ENCODE measurements around the gene APLP1. TPM values are rescaled to one million over a fixed set of nuclear protein-coding genes. Genes with fewer than 3 reads are reported as not detected.
A peak's percentile ranks its signal among the peaks of the same experiment; 100 is the strongest.
"Not testable (repeated sequence)": the region's sequence is repeated elsewhere in the genome, so short reads cannot be mapped to it uniquely, and the experiment has no call there.

APLP1 gene
- total RNA-seq, 5 donors from 2014 or later (not counting 1 experiment from before 2014, with no cell fraction given) = 0.15 to 1.3 (median 0.33) TPM; not detected in 1

GRCh38 chr19:35868823-35869326, 501 bp downstream of the APLP1 start:
- peaks cover 33 to 74% of the 10 kb centered on the region in 2 donors for H3K27me3 Mint-ChIP-seq
- DNase-seq = no peak
- no peak overlapping the region for H3K27ac Mint-ChIP-seq
- peaks cover 2 to 25% of the 10 kb centered on the region in 2 experiments for H3K4me1 ChIP-seq (ENCODE audit: control insufficient read depth in 1 of 2, extremely low read depth in 1 of 2, insufficient read depth in 2 of 2, low read length in 2 of 2)
- WGBS (ENCODE audit: insufficient coverage) = 15% methylated on average over 7 of the region's 15 CpGs
- H3K36me3 ChIP-seq (ENCODE audit: control insufficient read depth in 2 of 2, extremely low read depth in 1 of 2, insufficient read depth in 1 of 2, low read length in 1 of 2) = no peaks in the 10 kb centered on the region
- CTCF ChIA-PET = no interaction called here
- peak overlapping the region; percentile 53 to 76 (median 53) for H3K4me3 Mint-ChIP-seq
- no peaks in the 10 kb centered on the region for H3K36me3 Mint-ChIP-seq
- no peaks in the 10 kb centered on the region for H3K9me3 ChIP-seq
- ATAC-seq (replicated peaks in 1 of 4) = no peak
- H3K27me3 ChIP-seq (replicated peaks in 1 of 2; ENCODE audit: control insufficient read depth in 2 of 2, extremely low read depth in 1 of 2, insufficient read depth in 2 of 2, low read length in 1 of 2) = peaks cover 3 to 81% of the 10 kb centered on the region in 2 experiments
- no peak overlapping the region for H3K4me3 ChIP-seq (ENCODE audit: control insufficient read depth in 1 of 2, extremely low read depth in 1 of 2, low read length in 1 of 2)
- H3K27ac ChIP-seq (ENCODE audit: low read length) = no peak overlapping the region
- H3K4me1 Mint-ChIP-seq = peaks cover 14 to 23% (median 19%) of the 10 kb centered on the region in 3 donors
- no peaks in the 10 kb centered on the region for H3K9me3 Mint-ChIP-seq
- POLR2A ChIA-PET = no interaction called here

- H3K27ac ChIP-seq (ENCODE audit: low read length) = no peak overlapping the region
- no peaks in the 10 kb centered on the region for H3K36me3 ChIP-seq (ENCODE audit: control insufficient read depth in 2 of 2, extremely low read depth in 1 of 2, insufficient read depth in 1 of 2, low read length in 1 of 2)
- POLR2A ChIA-PET = no interaction called here
- H3K4me3 Mint-ChIP-seq = peak overlapping the region; percentile 57 to 76 (median 65)
- H3K9me3 Mint-ChIP-seq = no peaks in the 10 kb centered on the region
- H3K27ac Mint-ChIP-seq = peak overlapping the region in 1 of 2 donors; percentile 5
- no peaks in the 10 kb centered on the region for H3K9me3 ChIP-seq
- peaks cover 33 to 75% of the 10 kb centered on the region in 2 donors for H3K27me3 Mint-ChIP-seq
- peaks cover 2 to 25% of the 10 kb centered on the region in 2 experiments for H3K4me1 ChIP-seq (ENCODE audit: control insufficient read depth in 1 of 2, extremely low read depth in 1 of 2, insufficient read depth in 2 of 2, low read length in 2 of 2)
- H3K36me3 Mint-ChIP-seq = no peaks in the 10 kb centered on the region
- H3K4me1 Mint-ChIP-seq = peaks cover 14 to 23% (median 19%) of the 10 kb centered on the region in 3 donors
- CTCF ChIA-PET = no interaction called here
- peak overlapping the region in 1 of 2 donors; percentile 52 for H3K4me3 ChIP-seq (ENCODE audit: control insufficient read depth in 1 of 2, extremely low read depth in 1 of 2, low read length in 1 of 2)
- peak; percentile 76 to 89 (median 78) for ATAC-seq (replicated peaks in 1 of 4)
- WGBS (ENCODE audit: insufficient coverage) = 3% methylated on average over 45 of the region's 51 CpGs
- peak; percentile 34 to 89 (median 76) for DNase-seq
- peaks cover 3 to 83% of the 10 kb centered on the region in 2 experiments for H3K27me3 ChIP-seq (replicated peaks in 1 of 2; ENCODE audit: control insufficient read depth in 2 of 2, extremely low read depth in 1 of 2, insufficient read depth in 2 of 2, low read length in 1 of 2)
Observed at GRCh38 chr19:35869327-35870123, 1.2 kb downstream of the APLP1 start.

- DNase-seq; ATAC-seq (replicated peaks in 1 of 4); H3K36me3 ChIP-seq (ENCODE audit: control insufficient read depth in 2 of 2, extremely low read depth in 1 of 2, insufficient read depth in 1 of 2, low read length in 1 of 2); POLR2A ChIA-PET; H3K27ac ChIP-seq (ENCODE audit: low read length); H3K36me3 Mint-ChIP-seq; H3K9me3 Mint-ChIP-seq; H3K9me3 ChIP-seq; CTCF ChIA-PET; H3K27ac Mint-ChIP-seq: not testable (repeated sequence)
- WGBS (ENCODE audit: insufficient coverage) = 24% methylated on average over 15 of the region's 26 CpGs
- peak overlapping the region; percentile 57 to 76 (median 65) for H3K4me3 Mint-ChIP-seq
- H3K4me1 Mint-ChIP-seq = peaks cover 14 to 23% (median 19%) of the 10 kb centered on the region in 3 donors
- Histone ChIP-seq H3K4me1 (ENCODE audit: control insufficient read depth in 1 of 2, extremely low read depth in 1 of 2, insufficient read depth in 2 of 2, low read length in 2 of 2) (peaks cover 2 to 25% of the 10 kb centered on the region in 2 experiments), H3K27me3 (replicated peaks in 1 of 2; ENCODE audit: control insufficient read depth in 2 of 2, extremely low read depth in 1 of 2, insufficient read depth in 2 of 2, low read length in 1 of 2) (peaks cover 3 to 85% of the 10 kb centered on the region in 2 experiments), H3K4me3 (ENCODE audit: control insufficient read depth in 1 of 2, extremely low read depth in 1 of 2, low read length in 1 of 2) (peak overlapping the region in 1 of 2 donors; percentile 52)
- H3K27me3 Mint-ChIP-seq = peaks cover 29 to 72% of the 10 kb centered on the region in 2 donors
Observed at GRCh38 chr19:35870124-35870736, 1.9 kb downstream of the APLP1 start.

- H3K27ac Mint-ChIP-seq = no peak overlapping the region
- ATAC-seq (replicated peaks in 1 of 4) = no peak
- 67% methylated on average over 3 of the region's 12 CpGs for WGBS (ENCODE audit: insufficient coverage)
- H3K36me3 Mint-ChIP-seq = no peaks in the 10 kb centered on the region
- POLR2A ChIA-PET = no interaction called here
- peaks cover 3 to 85% of the 10 kb centered on the region in 2 experiments for H3K27me3 ChIP-seq (replicated peaks in 1 of 2; ENCODE audit: control insufficient read depth in 2 of 2, extremely low read depth in 1 of 2, insufficient read depth in 2 of 2, low read length in 1 of 2)
- no peak for DNase-seq
- peaks cover 14 to 23% (median 19%) of the 10 kb centered on the region in 3 donors for H3K4me1 Mint-ChIP-seq
- H3K4me3 Mint-ChIP-seq = no peak overlapping the region
- no peaks in the 10 kb centered on the region for H3K9me3 ChIP-seq
- H3K36me3 ChIP-seq (ENCODE audit: control insufficient read depth in 2 of 2, extremely low read depth in 1 of 2, insufficient read depth in 1 of 2, low read length in 1 of 2) = no peaks in the 10 kb centered on the region
- CTCF ChIA-PET = interaction anchor here in 1 of 2 donors (0.5 kb wide), 1 partner anchor 176 kb away, joined by 3 read pairs; no protein-coding TSS in a partner anchor
- H3K4me3 ChIP-seq (ENCODE audit: control insufficient read depth in 1 of 2, extremely low read depth in 1 of 2, low read length in 1 of 2) = no peak overlapping the region
- peaks cover 2 to 25% of the 10 kb centered on the region in 2 experiments for H3K4me1 ChIP-seq (ENCODE audit: control insufficient read depth in 1 of 2, extremely low read depth in 1 of 2, insufficient read depth in 2 of 2, low read length in 2 of 2)
- peaks cover 25 to 66% of the 10 kb centered on the region in 2 donors for H3K27me3 Mint-ChIP-seq
- H3K27ac ChIP-seq (ENCODE audit: low read length) = no peak overlapping the region
- H3K9me3 Mint-ChIP-seq = no peaks in the 10 kb centered on the region
Observed at GRCh38 chr19:35870798-35871197, 2.4 kb downstream of the APLP1 start.

- Histone ChIP-seq H3K9me3 (no peaks in the 10 kb centered on the region), H3K4me3 (ENCODE audit: control insufficient read depth in 1 of 2, extremely low read depth in 1 of 2, low read length in 1 of 2) (no peak overlapping the region), H3K27ac (ENCODE audit: low read length) (no peak overlapping the region), H3K36me3 (ENCODE audit: control insufficient read depth in 2 of 2, extremely low read depth in 1 of 2, insufficient read depth in 1 of 2, low read length in 1 of 2) (no peaks in the 10 kb centered on the region), H3K27me3 (replicated peaks in 1 of 2; ENCODE audit: control insufficient read depth in 2 of 2, extremely low read depth in 1 of 2, insufficient read depth in 2 of 2, low read length in 1 of 2) (peaks cover 2 to 78% of the 10 kb centered on the region in 2 experiments), H3K4me1 (ENCODE audit: control insufficient read depth in 1 of 2, extremely low read depth in 1 of 2, insufficient read depth in 2 of 2, low read length in 2 of 2) (peaks cover 2 to 25% of the 10 kb centered on the region in 2 experiments)
- CTCF ChIA-PET = interaction anchor here in 1 of 2 donors (0.5 kb wide), 1 partner anchor 177 kb away, joined by 3 read pairs; no protein-coding TSS in a partner anchor
- POLR2A ChIA-PET = no interaction called here
- H3K9me3 Mint-ChIP-seq = no peaks in the 10 kb centered on the region
- H3K27ac Mint-ChIP-seq = no peak overlapping the region
- no peak for DNase-seq
- ATAC-seq (replicated peaks in 1 of 4) = no peak
- peaks cover 14 to 23% (median 19%) of the 10 kb centered on the region in 3 donors for H3K4me1 Mint-ChIP-seq
- peaks cover 21 to 64% of the 10 kb centered on the region in 2 donors for H3K27me3 Mint-ChIP-seq
- H3K36me3 Mint-ChIP-seq = no peaks in the 10 kb centered on the region
- no peak overlapping the region for H3K4me3 Mint-ChIP-seq
- 62% methylated on average over 3 of the region's 12 CpGs for WGBS (ENCODE audit: insufficient coverage)
Observed at GRCh38 chr19:35871611-35872010, 3.2 kb downstream of the APLP1 start.

- ATAC-seq (replicated peaks in 1 of 4) (no peak), DNase-seq (no peak)
- no peaks in the 10 kb centered on the region for H3K36me3 ChIP-seq (ENCODE audit: control insufficient read depth in 2 of 2, extremely low read depth in 1 of 2, insufficient read depth in 1 of 2, low read length in 1 of 2)
- H3K9me3 Mint-ChIP-seq = no peaks in the 10 kb centered on the region
- no peak overlapping the region for H3K4me3 ChIP-seq (ENCODE audit: control insufficient read depth in 1 of 2, extremely low read depth in 1 of 2, low read length in 1 of 2)
- no peak overlapping the region for H3K4me3 Mint-ChIP-seq
- peaks cover 19 to 64% of the 10 kb centered on the region in 2 donors for H3K27me3 Mint-ChIP-seq
- no peaks in the 10 kb centered on the region for H3K9me3 ChIP-seq
- POLR2A ChIA-PET = no interaction called here
- H3K27me3 ChIP-seq (replicated peaks in 1 of 2; ENCODE audit: control insufficient read depth in 2 of 2, extremely low read depth in 1 of 2, insufficient read depth in 2 of 2, low read length in 1 of 2) = peaks cover 0 to 76% of the 10 kb centered on the region in 2 experiments
- CTCF ChIA-PET = no interaction called here
- H3K27ac ChIP-seq (ENCODE audit: low read length) = no peak overlapping the region
- H3K36me3 Mint-ChIP-seq = no peaks in the 10 kb centered on the region
- peaks cover 2 to 25% of the 10 kb centered on the region in 2 experiments for H3K4me1 ChIP-seq (ENCODE audit: control insufficient read depth in 1 of 2, extremely low read depth in 1 of 2, insufficient read depth in 2 of 2, low read length in 2 of 2)
- no CpG with 5 or more reads among the region's 5 CpGs for WGBS (ENCODE audit: insufficient coverage)
- no peak overlapping the region for H3K27ac Mint-ChIP-seq
- H3K4me1 Mint-ChIP-seq = peaks cover 14 to 23% (median 19%) of the 10 kb centered on the region in 3 donors
Observed at GRCh38 chr19:35872180-35872579, 3.8 kb downstream of the APLP1 start.
